GM12873 (cell line): ENCODE results near the gene CC2D1A.

Experiments
- TF ChIP-seq, protein P1 (sequence below): IDR thresholded peaks from 2 replicates; pipeline ENCODE4 v1.5.1; 2012; ENCODE audit warnings: low read depth, mild to moderate bottlenecking, moderate library complexity, low read length, control low read depth; ENCODE audit not compliant: insufficient read depth; ENCODE audit errors: missing control alignments

Gene CC2D1A

DNA sequence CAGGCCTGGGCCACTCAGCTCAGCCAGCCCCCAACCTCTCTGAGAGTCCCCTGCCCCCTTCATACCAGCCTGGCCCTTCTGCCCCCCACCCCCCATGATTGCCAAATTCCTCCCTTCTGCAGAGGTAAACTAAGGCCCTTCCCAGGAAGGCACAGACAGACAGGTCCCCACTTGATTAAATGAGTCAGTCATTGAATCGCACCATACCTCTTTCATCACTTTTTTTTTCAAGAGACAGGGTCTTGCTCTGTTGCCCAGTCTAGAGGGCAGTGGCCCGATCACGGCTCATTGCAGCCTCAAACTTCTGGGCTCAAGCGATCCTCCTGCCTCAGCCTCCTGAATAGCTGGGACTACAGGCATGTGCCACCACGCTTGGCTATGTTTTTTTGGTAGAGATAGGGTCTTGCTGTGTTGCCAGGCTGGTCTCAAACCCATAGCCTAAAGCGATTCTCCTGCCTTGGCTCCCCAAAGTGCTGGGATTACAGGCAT is 26.2 kb downstream of the CC2D1A start:
- TF ChIP-seq, protein P1, sequence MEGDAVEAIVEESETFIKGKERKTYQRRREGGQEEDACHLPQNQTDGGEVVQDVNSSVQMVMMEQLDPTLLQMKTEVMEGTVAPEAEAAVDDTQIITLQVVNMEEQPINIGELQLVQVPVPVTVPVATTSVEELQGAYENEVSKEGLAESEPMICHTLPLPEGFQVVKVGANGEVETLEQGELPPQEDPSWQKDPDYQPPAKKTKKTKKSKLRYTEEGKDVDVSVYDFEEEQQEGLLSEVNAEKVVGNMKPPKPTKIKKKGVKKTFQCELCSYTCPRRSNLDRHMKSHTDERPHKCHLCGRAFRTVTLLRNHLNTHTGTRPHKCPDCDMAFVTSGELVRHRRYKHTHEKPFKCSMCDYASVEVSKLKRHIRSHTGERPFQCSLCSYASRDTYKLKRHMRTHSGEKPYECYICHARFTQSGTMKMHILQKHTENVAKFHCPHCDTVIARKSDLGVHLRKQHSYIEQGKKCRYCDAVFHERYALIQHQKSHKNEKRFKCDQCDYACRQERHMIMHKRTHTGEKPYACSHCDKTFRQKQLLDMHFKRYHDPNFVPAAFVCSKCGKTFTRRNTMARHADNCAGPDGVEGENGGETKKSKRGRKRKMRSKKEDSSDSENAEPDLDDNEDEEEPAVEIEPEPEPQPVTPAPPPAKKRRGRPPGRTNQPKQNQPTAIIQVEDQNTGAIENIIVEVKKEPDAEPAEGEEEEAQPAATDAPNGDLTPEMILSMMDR, result no peak

DNA sequence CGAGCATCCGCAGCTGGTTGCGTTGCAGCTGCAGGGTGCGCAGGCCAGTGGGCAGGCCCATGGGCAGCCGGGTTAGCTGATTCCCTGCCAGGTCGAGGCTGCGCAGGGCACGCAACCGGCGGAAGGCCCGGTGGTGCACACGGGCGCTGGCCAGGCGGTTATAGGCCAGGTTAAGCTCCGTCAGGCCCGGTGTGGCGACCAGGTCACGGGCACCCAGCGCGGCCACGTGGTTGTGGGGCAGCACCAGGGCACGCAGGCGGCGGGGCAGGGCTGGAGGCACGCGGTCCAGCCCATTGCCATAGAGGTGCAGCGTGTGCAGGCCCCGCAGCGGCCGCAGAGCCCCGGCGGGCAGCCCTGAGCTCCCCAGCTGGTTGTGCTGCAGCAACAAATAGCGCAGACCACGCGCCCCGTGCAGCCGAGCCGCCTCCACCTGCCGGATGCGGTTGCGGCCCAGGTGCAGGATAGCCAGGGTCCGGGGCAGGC is 27.0 kb downstream of the CC2D1A start:
- TF ChIP-seq, protein P1, result no peak

DNA sequence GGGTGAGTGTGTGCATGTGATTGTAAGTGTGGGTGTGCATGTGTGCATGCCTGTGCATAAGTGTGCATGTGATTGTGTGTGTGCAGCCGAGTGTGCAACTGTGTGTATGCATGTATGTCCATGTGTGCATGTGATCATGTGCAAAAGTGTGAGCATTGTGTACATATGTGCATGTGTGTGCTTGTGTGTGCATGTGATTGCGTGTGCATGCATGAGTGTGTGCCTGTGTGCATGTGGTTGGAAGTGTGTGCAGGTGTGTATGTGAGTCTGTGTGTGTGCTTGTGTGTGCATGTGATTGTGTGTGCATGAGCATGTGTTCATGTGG is 28.7 kb downstream of the CC2D1A start:
- TF ChIP-seq, protein P1, result no peak

DNA sequence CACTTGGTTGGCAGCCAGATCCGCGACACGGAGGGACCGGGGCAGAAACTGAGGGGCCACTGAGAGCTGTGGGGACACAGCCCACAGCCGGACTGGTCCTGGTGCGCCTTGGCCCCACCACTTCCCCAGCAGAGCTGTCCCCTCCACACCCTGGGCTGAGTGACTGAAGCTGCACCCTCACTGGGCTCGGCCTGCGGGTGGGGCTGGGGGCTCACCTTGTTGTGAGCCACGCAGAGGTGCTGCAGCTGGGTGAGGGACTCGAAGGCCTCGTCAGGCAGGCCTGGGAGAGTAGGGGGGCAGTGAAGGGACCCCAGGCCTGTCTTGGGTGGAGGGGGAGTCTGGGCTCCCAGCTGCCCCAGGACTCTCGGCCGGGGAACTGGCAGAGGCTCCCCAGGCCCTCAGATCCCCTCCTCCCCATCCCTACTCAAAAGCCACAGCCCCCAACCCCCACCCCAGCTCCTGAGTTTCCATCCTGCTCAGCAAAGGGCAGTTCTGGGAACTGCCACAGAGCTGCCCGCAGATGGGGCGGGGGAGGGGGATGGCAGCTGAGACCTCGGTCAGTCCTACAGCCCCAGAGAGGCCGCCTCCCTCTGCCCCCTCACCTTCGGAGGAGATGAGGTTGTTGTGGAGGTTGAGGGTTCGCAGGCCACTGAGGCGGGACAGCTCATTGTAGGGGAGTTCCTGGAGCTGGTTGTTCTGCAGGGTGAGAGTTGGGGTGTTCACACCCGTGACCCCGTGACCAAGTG is 29.9 kb downstream of the CC2D1A start:
- TF ChIP-seq, protein P1, result no peak

DNA sequence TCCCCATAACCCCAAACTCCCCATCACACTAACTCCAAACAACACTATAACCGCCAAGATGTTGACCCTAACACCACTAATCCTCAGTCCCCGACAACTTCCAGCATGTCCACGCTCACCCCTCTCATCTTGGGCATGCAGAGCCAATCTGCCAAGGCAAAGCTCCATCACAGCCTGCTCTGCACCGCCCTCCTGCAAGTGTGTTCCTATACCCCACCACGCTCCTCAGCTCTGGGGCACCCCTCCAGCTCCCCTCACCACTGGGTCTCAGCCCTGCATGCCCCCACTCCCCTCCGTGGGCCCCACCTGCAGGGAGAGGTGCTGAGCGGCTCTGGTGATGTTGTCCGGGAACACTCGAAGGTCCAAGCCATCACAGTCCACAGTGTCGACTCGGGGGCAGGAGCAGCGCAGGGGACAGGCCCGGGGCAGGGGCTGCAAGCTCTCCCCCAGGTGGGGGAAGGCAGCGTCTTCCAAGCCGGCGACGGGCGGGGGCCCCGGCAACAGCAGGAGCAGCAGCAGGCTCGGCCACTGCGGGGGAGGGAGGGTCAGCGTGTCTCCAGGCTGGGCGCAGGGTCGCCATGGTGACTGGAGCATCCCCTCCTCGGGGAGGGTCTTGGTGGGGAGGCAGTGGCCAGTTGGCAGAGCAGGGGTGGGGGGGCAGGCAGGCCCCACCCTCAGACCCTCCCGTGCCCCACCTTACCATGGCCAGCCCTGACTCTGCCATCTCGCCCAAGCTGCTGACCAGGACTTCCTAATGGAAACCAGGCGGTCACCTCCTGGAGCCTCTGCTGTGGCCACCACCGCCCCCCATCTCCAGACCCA is 31.7 kb downstream of the CC2D1A start:
- TF ChIP-seq, protein P1, result no peak

DNA sequence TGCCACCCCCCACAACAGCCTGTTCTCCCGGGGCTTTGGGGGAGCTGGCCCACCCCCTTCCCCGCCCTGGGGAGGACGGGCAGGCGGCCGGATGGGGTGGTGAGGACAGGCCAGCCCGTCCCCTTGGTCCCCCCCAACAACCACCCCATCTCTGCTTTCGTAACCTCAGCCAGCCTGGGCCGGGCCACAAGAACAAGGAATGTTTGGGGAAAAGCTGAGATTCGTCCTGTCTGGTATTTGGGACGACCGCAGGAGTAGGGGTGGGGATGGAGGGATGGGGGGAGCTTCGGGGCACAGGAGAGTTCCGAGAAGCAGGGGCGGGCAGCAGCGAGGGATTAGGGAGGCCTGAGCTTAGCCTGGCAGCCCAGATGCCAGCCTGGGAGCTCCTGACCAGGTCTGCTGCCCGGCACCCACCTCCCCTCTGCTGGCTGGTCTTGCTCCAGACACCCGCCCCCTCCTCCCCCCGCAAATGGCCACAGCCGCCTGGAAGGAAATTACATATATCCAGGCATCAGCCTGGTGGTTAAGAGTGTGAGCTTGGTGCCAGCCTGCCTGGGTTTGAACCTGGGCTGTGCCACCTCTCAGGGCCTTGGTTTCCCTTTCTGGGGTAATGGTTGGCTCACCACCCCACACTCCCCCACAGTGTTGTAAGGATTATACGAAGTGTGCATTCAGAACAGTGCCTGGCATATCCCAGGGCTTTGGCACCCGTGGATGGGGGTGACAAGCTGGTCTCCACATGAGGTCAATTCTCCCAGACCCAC is 32.5 kb downstream of the CC2D1A start, which contains the start of gene PODNL1:
Gene PODNL1, minus strand, starts transcription at position 117 of the 764 bp plus-strand sequence. CDS start 236 bp downstream, outside the sequence.
- TF ChIP-seq, protein P1, result no peak
